Kidney (tissue), 14 donors: Measurements from ENCODE around the gene SNX18. TPM values are rescaled to one million over a fixed set of nuclear protein-coding genes. Genes with fewer than 3 reads are reported as not detected.
"Not testable (repeated sequence)": the region's sequence is repeated elsewhere in the genome, so short reads cannot be mapped to it uniquely, and the experiment has no call there.

Experiments
- DNase-seq, 5 donors: peaks; one replicate each; pipeline ENCODE4 v3.0.0-alpha.2; 2013 to 2020
- FAIRE-seq: peaks from 2 replicates; lab custom pipeline; 2012; peaks lifted over from hg19 to GRCh38; lab: Jason Lieb, UNC
- H3K27ac ChIP-seq, 2 donors: one replicate each; pipeline ENCODE4 v1.7.0; 2013; ENCODE audit warnings: low read depth in 2 of 2, low read length in 2 of 2, inconsistent platforms in 1 of 2
- H3K27me3 ChIP-seq: one replicate; pipeline ENCODE4 v1.7.1; 2013; ENCODE audit warnings: low read length, inconsistent platforms; ENCODE audit not compliant: control insufficient read depth, insufficient read depth
- H3K36me3 ChIP-seq, 3 donors: one replicate each; pipeline versions ENCODE4 v1.7.0 to v1.7.1; 2013; ENCODE audit warnings: low read length in 3 of 3, control low read depth in 1 of 3, inconsistent platforms in 1 of 3; ENCODE audit not compliant: insufficient read depth in 3 of 3, control insufficient read depth in 2 of 3
- H3K4me1 ChIP-seq, 3 donors: one replicate each; pipeline versions ENCODE4 v1.7.0 to v1.7.1; 2013; ENCODE audit warnings: low read length in 3 of 3, inconsistent platforms in 1 of 3, low read depth in 1 of 3; ENCODE audit not compliant: control insufficient read depth in 2 of 3, insufficient read depth in 2 of 3
- H3K4me3 ChIP-seq, 3 donors: one replicate each; pipeline versions ENCODE4 v1.7.0 to v1.8.1; 2013; ENCODE audit warnings: low read length in 3 of 3, control low read depth in 1 of 3, inconsistent platforms in 1 of 3
- H3K9ac ChIP-seq, 3 donors: one replicate each; pipeline versions ENCODE4 v1.7.0 to v1.7.1; 2013; ENCODE audit warnings: low read length in 3 of 3, control low read depth in 1 of 3, inconsistent platforms in 1 of 3
- H3K9me3 ChIP-seq, 3 donors: one replicate each; pipeline versions ENCODE4 v1.7.0 to v1.7.1; 2013; ENCODE audit warnings: low read length in 3 of 3, control low read depth in 1 of 3, inconsistent platforms in 1 of 3; ENCODE audit not compliant: control insufficient read depth in 2 of 3, insufficient read depth in 1 of 3
- CTCF ChIP-seq: IDR thresholded peaks from 3 replicates; pipeline ENCODE4 v1.5.1; 2012; ENCODE audit warnings: mild to moderate bottlenecking, moderate library complexity, borderline replicate concordance; ENCODE audit not compliant: insufficient read depth; ENCODE audit errors: extremely low read depth
- intact Hi-C: fragments of 100-400 bp; cut with DNase I; formaldehyde crosslinking; loops from one replicate; pipeline ENCODE4 v1.11.1; 2022
- polyA plus RNA-seq: library from polyadenylated mRNA; stranded (reverse); fragments of 350-450 nt; fragmentation: Illumina TruSeq; extraction: RNeasy Lipid Tissue Mini Kit (QIAGEN cat#74804); gene quantifications from one replicate; pipeline ENCODE4 v1.2.3, GENCODE V29; 2014; ENCODE audit warnings: low read depth, low replicate concordance; ENCODE audit not compliant: insufficient read depth
- total RNA-seq: library from RNA; stranded (reverse); fragmentation: NEBNext Ultra II Directional; extraction: Animal tissue kit (Norgen Biotek cat#: 25700); gene quantifications from one replicate; pipeline ENCODE4 v1.2.1, GENCODE V29; 2021
- donor health status: control.
- donor health status: control.
- donor health status: control.
- donor health status: control.
- donor health status: control.
- donor health status: DM: yes; HTN: yes; CAD: no.
- donor health status: Normal renal cell carcinoma (clear cell type).

The SNX18 gene
- total and polyA plus RNA-seq, 2 donors from 2014 or later, result 10.4 to 40.5 TPM

- Histone ChIP-seq H3K27ac (no peak overlapping the region), H3K36me3 (no peaks in the 10 kb centered on the region), H3K4me1 (no peaks in the 10 kb centered on the region), H3K9ac (no peak overlapping the region), H3K4me3 (no peak overlapping the region), H3K9me3 (no peaks in the 10 kb centered on the region), H3K27me3 (no peaks in the 10 kb centered on the region)
- intact Hi-C loops, result no loop called here
- TF ChIP-seq CTCF, result no peak
- FAIRE-seq (no peak), DNase-seq (no peak)
These were observed 37.3 kb upstream of the SNX18 start for GRCh38 chr5:54480296-54480695.

GRCh38 chr5:54484219-54484894 lies 33.2 kb upstream of the SNX18 start:
- Histone ChIP-seq H3K9ac (no peak overlapping the region), H3K27me3 (no peaks in the 10 kb centered on the region), H3K36me3 (no peaks in the 10 kb centered on the region), H3K9me3 (no peaks in the 10 kb centered on the region), H3K27ac (no peak overlapping the region), H3K4me3 (no peak overlapping the region), H3K4me1 (no peaks in the 10 kb centered on the region)
- peak in 2 of 5 donors; percentile 13 to 28 for DNase-seq
- TF ChIP-seq CTCF, result no peak
- no peak for FAIRE-seq
- intact Hi-C loops, result no loop called here

- intact Hi-C loops, result not testable (repeated sequence)
These were observed 31.9 kb upstream of the SNX18 start for GRCh38 chr5:54485659-54486058.

GRCh38 chr5:54489648-54489979 lies 27.9 kb upstream of the SNX18 start:
- H3K9me3 ChIP-seq, H3K4me3 ChIP-seq, H3K9ac ChIP-seq, FAIRE-seq, intact Hi-C loops, H3K27me3 ChIP-seq, H3K4me1 ChIP-seq, H3K27ac ChIP-seq, H3K36me3 ChIP-seq, DNase-seq: not testable (repeated sequence)

More at GRCh38 chr5:54485659-54486058, 31.9 kb upstream of the SNX18 start:
- not testable (repeated sequence) for H3K9me3 ChIP-seq, H3K4me1 ChIP-seq, DNase-seq, H3K27ac ChIP-seq, H3K36me3 ChIP-seq, H3K27me3 ChIP-seq, FAIRE-seq, H3K4me3 ChIP-seq, H3K9ac ChIP-seq
